Jurkat, Clone E6-1 (cell line): ENCODE measurements around the gene SLC4A7.
"Not testable (repeated sequence)": the region's sequence is repeated elsewhere in the genome, so short reads cannot be mapped to it uniquely, and the experiment has no call there.

ENCODE experiments used
- DNase-seq: peaks from one replicate; pipeline ENCODE4 v3.0.0-alpha.2; 2011; ENCODE audit warnings: low read depth, low spot score
- H3K4me3 ChIP-seq: 2 replicates; pipeline ENCODE4 v1.5.1; 2011; ENCODE audit warnings: mild to moderate bottlenecking, low read length, control low read depth, moderate library complexity

SLC4A7 gene

DNA sequence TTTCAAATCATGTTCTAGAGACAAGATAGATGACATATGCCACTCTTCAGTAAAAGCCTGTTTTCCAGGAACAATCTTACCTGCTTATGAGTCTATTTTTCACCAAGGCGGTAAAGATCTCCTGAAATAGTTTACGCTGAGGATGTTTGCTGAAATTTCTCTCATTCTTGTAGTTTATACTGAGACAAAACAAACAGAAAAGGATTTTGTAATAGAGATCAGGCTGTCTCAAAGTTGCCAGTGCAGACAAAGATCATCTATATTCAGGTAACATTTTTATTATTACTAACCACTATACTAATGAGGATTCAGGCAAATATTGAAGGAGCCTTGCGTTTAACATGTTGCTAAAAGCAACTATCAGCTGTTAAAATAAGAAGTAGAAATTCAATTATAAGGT, 140.0 kb downstream of the SLC4A7 start:
- no peak overlapping the region for H3K4me3 ChIP-seq
- DNase-seq, result no peak

DNA sequence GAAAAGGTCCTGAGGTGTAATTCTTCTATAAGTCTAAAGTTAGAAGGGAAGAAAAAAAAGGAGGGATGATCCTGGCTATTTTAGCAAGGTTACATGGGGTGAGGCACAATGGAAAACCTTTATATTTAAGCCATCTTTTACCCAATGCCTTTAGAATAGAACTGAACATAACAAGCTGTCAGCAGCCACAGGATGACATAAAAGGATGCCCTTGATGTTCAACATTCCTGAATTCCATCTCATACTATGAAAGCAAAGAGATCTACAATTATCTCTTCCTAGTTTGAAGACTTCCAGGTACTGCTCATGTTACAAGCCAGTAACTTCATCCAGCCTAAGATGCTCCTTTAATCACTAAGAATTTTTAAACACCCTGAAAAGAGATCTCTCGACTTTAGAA, 141.9 kb downstream of the SLC4A7 start:
- no peak overlapping the region for H3K4me3 ChIP-seq
- no peak for DNase-seq

DNA sequence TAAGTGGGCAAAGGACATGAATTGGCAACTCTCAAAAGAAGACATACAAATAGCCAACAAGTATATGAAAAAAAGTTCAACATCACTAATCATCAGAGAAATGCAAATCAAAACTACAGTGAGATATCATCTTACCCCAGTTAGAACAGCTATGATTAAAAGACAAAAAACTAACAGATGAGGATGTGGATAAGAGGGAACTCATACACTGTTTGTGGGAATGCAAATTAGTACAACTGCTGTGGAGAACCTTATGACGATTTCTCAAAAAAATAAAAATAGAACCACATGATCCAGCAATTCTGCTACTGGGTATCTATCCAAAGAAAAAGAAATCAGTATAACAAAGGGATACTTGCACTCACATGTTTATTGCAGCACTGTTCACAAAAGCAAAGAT, 143.7 kb downstream of the SLC4A7 start:
- DNase-seq, result peak; percentile 85
- no peak overlapping the region for H3K4me3 ChIP-seq

DNA sequence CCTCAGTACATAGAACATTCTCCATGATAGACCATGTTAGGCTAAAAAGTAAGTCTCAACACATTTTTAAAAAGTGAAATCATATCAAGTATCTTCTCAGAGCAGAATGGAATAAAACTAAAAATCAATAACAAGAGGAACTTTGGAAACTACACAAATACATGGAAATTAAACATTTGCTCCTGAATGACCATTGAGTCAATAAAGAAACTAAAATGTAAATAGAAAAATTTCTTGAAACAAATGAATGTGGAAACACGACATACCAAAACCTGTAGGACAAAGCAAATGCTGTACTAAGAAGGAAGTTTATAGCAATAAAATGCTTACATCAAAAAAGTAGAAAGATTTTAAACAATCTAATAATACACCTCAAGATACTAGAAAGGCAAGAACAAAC, 148.6 kb downstream of the SLC4A7 start:
- no peak for DNase-seq
- no peak overlapping the region for H3K4me3 ChIP-seq

DNA sequence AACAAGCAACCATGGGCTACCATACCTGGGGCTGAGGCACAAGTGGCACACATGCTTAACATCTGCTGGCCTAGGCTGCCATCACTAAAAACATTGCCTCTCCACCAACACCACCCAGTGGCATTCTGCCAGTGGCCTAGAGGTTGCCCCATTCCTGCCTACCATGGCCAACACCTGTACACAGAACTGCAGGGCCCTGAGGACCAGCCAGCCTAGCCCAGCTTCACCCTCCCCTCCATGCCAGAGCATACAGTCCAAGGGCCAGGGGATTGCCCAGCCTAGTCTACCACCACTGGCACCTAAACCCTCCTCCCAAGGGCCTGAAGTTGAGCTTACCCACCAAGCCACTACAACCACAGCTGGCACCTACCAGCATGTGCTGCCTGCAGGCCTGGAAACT, 150.3 kb downstream of the SLC4A7 start:
- no peak overlapping the region for H3K4me3 ChIP-seq
- no peak for DNase-seq

DNA sequence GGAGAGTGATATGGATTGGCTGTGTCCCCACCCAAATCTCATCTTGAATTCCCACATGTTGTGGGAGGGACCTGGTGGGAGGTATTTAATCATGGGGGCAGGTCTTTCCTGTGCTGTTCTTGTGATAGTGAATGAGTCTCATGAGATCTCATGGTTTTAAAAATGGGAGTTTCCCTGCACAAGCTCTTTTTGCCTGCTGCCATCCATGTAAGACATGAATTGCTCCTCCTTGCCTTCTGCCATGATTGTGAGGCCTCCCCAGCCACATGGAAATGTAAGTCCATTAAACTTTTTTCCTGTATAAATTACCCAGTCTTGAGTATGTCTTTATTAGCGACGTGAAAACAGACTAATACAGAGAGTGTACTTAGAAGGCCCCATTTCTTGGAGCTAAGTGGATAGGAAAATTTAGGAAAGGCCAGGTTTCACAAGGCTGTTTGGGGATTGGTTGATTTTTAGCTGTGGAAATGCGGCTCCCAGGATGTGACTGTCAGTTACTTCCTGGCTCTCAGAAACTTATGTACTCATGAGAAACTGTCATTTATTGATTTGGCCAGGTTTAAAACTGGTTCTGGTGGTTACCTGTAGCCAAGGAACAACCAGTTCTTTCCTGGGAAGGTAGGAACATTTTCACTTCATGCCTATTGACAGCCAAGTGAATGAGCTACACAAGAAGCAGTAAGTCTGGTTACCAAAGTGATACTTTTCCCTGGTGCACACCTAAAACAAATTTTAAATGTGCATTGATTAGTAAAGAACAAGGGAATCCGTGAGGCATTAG, 155.0 kb downstream of the SLC4A7 start:
- not testable (repeated sequence) for H3K4me3 ChIP-seq, DNase-seq

DNA sequence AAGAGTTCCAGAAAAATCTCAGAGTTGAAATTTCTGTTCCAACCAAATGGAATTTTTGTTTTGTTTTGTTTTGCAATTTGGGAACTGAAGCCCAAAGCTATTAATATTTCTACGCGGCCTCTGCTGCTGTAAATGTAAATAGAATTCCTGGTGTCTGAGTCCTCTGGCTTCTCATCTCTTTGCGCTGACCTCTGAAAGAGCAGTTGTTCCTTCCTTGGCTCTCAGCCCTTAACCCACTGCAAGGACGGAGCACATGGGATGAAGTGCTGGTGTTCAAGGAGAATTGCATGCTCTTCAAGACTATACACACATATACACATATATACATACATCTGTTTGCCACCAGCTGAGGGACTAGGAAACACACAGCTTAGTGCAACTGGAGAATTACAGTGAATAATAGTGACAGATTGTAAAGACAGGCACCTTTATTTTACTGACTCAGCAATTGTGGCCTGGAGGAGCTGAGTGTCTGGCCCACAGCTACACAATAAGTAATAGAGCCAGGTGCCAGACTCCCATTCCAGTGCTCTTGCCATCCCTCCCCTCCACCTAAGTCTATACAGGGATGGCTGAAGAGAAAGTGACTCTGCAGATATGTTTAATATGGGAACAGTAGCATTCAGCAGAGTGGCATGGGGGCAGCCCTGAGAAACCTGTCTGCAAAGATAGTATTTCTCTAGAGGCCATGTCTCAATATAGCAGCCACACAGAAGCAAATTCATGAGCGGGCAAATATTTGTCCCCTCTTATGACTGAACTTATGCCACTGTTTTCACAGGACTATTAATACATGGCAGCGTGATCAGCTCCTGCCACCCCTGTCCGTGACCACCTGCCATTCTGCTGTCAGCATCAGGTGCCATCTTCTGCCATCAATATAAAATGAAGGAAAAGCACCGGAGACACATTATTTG, 157.3 kb downstream of the SLC4A7 start:
- DNase-seq, result no peak
- H3K4me3 ChIP-seq, result no peak overlapping the region

DNA sequence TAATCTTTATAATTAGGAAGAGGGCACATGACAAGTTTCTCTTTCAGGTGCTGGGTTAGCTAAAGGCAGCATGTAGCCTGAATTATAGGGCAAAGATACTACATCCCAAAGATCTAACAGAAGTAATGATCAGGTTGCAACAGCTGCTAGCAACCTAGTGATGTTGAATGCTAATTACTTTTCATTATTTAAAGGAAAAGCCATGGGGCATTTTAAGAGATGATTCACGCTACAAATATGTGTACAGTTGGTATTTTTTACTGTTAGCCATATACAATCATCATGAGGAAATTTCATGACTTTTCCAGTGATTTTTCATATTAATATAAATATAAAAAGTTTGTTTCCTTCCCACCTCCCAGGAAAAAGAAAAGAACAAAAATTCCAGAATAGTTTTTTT, 158.0 kb downstream of the SLC4A7 start:
- no peak for DNase-seq
- no peak overlapping the region for H3K4me3 ChIP-seq

DNA sequence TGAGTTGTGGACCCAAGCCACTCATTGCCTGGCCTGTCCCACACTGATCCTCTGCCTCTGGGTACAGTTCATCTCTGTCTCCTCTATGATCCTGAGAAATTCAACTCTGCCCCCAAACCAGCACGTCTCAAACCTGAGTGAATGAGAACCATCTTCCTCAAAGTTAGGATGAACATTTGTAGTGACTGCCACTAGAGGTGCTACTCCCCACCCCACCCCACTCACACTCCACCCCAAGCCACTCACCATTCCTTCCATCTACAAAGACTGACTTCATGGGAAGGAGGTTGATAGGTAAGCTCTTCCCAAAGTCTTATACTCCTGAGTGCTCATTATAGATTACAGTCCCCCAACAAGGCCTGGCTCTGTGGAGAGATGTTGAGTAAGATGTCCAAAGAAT, 158.8 kb downstream of the SLC4A7 start:
- no peak for DNase-seq
- no peak overlapping the region for H3K4me3 ChIP-seq

DNA sequence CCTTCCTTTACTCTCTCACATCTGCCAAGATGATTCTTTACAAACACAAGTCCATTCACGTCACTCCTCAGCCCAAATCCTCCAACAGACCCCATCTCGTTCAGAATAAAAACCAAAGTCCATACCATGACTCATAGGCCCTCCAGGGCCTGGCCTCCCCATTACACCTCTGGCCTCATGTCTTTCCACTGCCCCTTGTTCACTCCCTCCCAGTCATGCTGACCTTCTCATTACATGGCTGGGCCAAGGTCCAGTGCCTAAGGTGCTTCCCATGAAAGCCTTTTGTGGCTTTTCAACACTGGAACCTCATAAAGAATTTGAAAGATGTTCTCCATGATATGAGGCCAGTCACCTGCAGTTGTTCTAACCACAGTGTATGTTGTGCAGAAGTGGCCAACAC, 159.5 kb downstream of the SLC4A7 start:
- H3K4me3 ChIP-seq, result no peak overlapping the region
- no peak for DNase-seq

DNA sequence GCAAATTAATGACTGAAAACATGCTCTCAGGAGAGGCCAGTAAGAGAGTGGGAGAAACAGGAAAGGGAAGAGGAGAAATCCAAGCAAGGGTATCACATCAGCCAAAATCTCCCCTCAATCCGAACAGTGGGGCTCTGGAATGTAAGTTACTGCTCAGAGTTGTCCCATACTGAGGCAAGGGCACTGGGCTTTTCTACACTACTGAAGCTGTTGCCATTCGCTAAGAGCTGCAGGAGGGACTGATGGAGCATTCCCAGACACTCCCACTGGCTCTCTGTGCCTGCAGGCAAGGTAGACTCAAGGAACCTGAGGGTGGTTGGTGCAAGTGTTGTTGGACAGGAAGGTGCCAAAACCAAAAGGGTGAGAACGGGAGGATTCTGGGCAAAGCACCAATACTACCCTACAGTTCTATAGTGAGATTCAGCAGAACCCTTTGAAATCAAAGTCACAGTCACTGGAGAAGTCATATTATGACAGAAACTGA, 161.1 kb downstream of the SLC4A7 start:
- H3K4me3 ChIP-seq, result no peak overlapping the region
- DNase-seq, result no peak
